K562 (cell line): Measurements from ENCODE around the gene ZFYVE28.

Experiments
- ARNT ChIP-seq, 2 experiments: fragments of 450-650 bp; IDR thresholded peaks; 2 replicates each; pipeline ENCODE4 v1.6.1; 2016; ENCODE audit warnings: mild to moderate bottlenecking in 1 of 2
- CTCF ChIP-seq, 3 experiments: IDR thresholded peaks in 2 of 3; conservative IDR thresholded peaks in 1 of 3; 2 replicates each; pipeline ENCODE4 v1.5.1; 2011 to 2012; ENCODE audit warnings: low read length in 3 of 3, mild to moderate bottlenecking in 3 of 3, control low read depth in 2 of 3, improper control_type of control experiment in 1 of 3, inconsistent platforms in 1 of 3, low read depth in 1 of 3, mixed read lengths in 1 of 3, moderate library complexity in 1 of 3; ENCODE audit not compliant: insufficient read depth in 2 of 3
- ELF4 ChIP-seq: fragments of 450-650 bp; formaldehyde crosslinking; IDR thresholded peaks from 2 replicates; pipeline ENCODE4 v1.4.0; 2022; ENCODE audit warnings: missing genetic modification characterization
- POLR2G ChIP-seq: fragments of 200-400 bp; formaldehyde crosslinking; IDR thresholded peaks from 2 replicates; pipeline ENCODE4 v1.6.1; 2017; ENCODE audit warnings: low read depth, mild to moderate bottlenecking, antibody characterized with exemption, low read length, moderate library complexity
- RFX1 ChIP-seq: fragments of 450-650 bp; IDR thresholded peaks from 2 replicates; pipeline ENCODE4 v1.6.1; 2016; ENCODE audit warnings: mild to moderate bottlenecking, moderate library complexity
- TBP ChIP-seq: optimal IDR thresholded peaks from 2 replicates; pipeline ENCODE3; 2011; ENCODE audit warnings: low read depth, low read length, improper control_type of control experiment
- YY1 ChIP-seq, 3 experiments: IDR thresholded peaks; 2 replicates each; pipeline ENCODE4 v1.6.1; 2011; ENCODE audit warnings: low read length in 2 of 3, mild to moderate bottlenecking in 2 of 3, moderate library complexity in 2 of 3, borderline replicate concordance in 1 of 3, control low read depth in 1 of 3, low read depth in 1 of 3; ENCODE audit not compliant: insufficient read depth in 3 of 3, insufficient replicate concordance in 2 of 3, control insufficient read depth in 1 of 3, insufficient read length in 1 of 3; ENCODE audit errors: extremely low read depth in 1 of 3
- ZBTB7A ChIP-seq: IDR thresholded peaks from 2 replicates; pipeline ENCODE4 v1.6.1; 2011; ENCODE audit warnings: low read depth, mild to moderate bottlenecking, low read length, moderate library complexity, borderline replicate concordance; ENCODE audit not compliant: control insufficient read depth

GRCh38 chr4:2363951-2364653, 54.3 kb downstream of the ZFYVE28 start:
- TF ChIP-seq ARNT (IDR thresholded peaks at IDR 0.05) (no peak), POLR2G (no peak), TBP (no peak), CTCF (IDR thresholded peaks at IDR 0.05 in 2 of 3, conservative IDR thresholded peaks at IDR 0.05 in 1 of 3; ENCODE audit: insufficient read depth in 2 of 3, low read depth in 1 of 3, low read length in 3 of 3) (no peak), YY1 (IDR thresholded peaks at IDR 0.05; ENCODE audit: borderline replicate concordance in 1 of 3, control insufficient read depth in 1 of 3, extremely low read depth in 1 of 3, insufficient read depth in 3 of 3, insufficient read length in 1 of 3, insufficient replicate concordance in 2 of 3, low read depth in 1 of 3, low read length in 2 of 3) (no peak), RFX1 (no peak), ZBTB7A (no peak), ELF4 (CRISPR knock-in tag) (no peak)
